Raji (cell line): ENCODE data around the gene PEX19.

Source experiments
- POLR2A ChIP-seq: IDR thresholded peaks from 2 replicates; pipeline ENCODE4 v1.6.1; 2011; ENCODE audit warnings: low read depth, low read length, control low read depth; ENCODE audit not compliant: insufficient read depth

PEX19 gene

DNA sequence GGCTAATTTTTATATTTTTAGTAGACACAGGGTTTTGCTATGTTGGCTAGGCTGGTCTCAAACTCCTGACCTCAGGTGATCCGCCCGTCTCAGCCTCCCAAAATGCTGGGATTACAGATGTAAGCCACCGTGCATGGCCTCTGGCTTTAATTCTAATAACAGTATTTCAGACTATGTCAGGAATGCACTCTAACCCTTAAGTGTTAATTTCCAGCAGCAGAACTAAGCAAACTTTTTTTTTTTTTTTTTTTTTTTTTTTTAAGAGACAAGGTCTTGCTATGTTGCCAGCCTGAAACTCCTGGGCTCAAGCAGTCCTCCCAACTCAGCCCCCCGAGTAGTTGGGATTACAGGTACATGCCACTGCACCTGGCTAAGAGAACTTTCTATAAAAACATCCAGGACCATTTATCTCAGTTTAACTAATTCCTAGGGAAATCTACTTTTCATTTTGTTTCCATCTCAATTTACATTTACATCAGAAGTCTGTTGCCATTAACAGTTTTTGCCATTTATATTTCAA is 29.1 kb downstream of the PEX19 start:
- TF ChIP-seq POLR2A, result no peak

GRCh38 chr1:160251687-160252526 is 33.0 kb downstream of the PEX19 start:
- no peak for TF ChIP-seq POLR2A

DNA sequence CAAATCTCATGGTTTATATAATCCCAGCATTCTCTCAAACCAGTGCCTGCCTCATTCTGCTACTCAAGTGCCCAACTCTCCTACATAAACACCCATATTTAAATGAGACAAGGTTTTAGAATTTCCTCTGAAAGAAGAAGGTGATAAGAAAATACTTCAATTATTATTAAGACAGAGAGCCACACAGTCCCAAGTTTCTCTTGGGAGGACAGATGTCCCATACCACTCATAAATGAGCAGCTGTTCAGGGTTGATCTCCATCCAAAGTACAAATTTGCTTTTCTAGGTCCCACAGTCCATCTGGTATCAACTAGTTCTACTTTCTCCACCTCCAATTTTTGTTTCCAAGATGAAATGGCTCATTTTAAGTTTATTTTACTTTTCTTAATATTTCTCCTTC is 33.9 kb downstream of the PEX19 start:
- no peak for TF ChIP-seq POLR2A

GRCh38 chr1:160247053-160247452 is 37.9 kb downstream of the PEX19 start:
- TF ChIP-seq POLR2A, result no peak

DNA sequence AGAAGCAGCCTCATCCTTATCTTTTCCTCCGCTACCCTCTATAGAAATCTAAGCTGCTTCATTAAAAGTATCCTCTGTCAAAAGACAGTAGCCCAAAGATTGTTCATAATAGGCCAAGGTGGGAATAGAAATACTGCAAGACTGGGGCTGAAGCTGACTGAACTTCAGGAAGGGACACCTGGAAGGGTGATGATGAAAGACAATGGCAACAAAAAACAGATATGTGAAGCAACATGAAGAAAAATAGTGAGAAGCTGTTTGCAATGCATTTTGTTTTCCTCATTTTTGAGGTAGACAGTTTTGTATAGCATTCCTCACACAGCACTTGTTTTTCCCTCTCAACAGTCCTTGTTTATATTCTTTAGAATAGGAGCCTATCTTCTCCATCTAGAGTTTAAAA is 39.5 kb downstream of the PEX19 start:
- no peak for TF ChIP-seq POLR2A

- TF ChIP-seq POLR2A, result no peak
Observed at GRCh38 chr1:160244209-160244608, 40.7 kb downstream of the PEX19 start.

GRCh38 chr1:160243767-160244166 is 41.2 kb downstream of the PEX19 start:
- TF ChIP-seq POLR2A, result no peak

DNA sequence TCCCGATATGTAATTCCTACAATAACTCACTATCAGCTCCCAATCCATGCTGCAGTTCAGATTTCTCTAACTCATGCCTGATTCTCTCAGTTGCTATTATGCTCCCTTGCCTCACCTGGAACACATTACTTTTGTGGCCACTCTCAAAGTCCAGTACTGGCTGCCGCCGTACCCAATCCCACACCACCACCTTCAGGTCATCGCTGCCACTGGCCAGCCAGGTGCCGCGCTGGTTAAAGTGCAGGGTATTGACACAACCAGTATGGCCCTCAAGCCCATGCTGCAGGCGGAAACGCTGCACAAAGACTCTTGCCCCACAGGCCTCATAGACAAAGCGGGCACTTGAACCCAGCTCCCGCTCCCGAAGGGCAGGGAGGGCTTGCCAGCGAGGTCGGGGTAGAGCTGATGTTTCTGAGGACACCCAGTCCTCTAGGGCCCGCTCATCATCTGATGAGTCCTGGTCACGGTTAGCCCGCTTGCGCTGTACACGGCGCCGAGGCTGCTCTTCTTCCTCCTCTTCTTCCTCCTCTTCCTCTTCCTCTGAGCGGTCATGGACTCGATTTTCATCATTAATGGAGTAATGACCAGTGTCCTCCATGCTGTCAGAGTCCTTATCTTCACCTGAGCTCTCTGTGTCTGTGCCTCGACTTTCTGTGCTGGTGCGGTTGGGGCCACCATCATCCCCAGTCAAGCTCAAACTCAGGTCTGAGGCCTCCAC is 45.2 kb downstream of the PEX19 start:
- no peak for TF ChIP-seq POLR2A

GRCh38 chr1:160238408-160238807 is 46.5 kb downstream of the PEX19 start:
- TF ChIP-seq POLR2A, result no peak

DNA sequence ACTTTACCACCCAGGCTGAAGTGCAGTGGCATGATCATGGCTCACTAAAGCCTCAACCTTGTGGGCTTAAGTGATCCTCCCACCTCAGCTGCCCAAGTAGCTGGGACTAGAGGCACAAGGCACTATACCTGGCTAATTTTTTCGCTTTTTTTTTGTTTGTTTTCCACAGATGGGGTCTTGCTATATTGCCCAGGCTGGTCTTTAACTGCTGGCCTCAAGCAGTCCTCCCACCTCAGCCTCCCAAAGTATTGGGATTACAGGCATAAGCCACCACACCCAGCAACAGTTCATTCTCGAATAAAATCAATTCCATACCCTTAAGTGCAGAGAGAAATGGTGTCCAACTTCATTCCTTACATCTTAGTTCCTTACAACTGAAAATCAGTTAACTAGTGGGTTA is 47.4 kb downstream of the PEX19 start:
- no peak for TF ChIP-seq POLR2A

DNA sequence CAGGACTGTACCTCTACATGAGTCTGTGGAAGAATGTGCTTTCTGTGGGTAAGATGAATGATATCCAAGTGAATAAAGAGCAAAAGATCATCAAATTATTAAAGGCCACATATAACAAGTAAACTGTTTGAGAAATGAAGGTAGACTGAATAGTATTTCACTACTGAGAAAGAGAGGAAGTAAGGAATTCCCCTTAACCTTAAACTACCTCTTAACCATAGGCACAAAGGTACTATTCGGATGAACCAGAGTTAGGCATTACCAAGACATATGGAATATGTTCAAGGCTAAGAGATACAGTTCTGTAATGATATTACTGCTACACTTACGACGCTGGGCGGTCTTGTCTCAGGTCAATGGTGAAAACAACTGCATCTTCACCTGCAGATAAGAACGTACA is 48.1 kb downstream of the PEX19 start:
- TF ChIP-seq POLR2A, result no peak

DNA sequence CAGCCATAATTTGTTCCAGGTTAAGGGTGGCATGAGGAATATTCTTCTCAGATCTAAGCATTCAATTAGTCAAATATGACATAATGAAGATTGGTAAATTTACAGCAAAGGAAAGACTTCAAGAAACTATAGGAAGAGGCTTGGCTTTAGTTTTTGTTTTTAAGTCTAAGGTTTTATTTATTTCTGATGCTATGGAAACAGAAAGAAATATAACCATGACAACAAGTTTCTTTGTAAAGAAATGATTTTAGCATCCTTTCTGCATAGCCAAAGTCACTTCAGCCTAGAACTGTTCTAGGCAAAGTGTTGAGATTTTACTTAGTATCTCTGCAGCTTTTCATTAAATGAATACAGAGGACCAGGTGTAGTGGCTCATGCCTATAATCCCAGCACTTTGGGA is 52.0 kb downstream of the PEX19 start:
- TF ChIP-seq POLR2A, result no peak

- TF ChIP-seq POLR2A, result no peak
Observed at GRCh38 chr1:160228431-160228830, 56.5 kb downstream of the PEX19 start.

DNA sequence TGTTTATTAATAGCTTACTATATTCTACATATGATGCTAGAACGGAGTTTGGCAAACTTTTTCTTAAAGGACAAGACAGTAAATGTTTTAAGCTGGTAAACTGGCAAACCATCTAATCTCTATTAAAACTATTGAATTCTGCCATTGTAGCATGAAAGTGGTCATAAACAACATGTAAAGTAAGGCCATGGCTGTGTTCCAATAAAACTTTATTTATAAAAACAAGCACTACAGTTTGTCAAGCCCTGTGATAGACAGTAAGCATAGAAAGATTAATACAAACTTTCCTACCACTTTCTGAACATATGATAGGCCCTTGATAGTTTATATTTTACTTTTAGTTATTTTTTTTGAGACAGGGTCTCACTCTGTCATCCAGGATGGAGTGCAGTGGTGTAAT is 57.4 kb downstream of the PEX19 start:
- no peak for TF ChIP-seq POLR2A

- TF ChIP-seq POLR2A, result no peak
Observed at GRCh38 chr1:160227034-160227433, 57.9 kb downstream of the PEX19 start.
